K562 (cell line): ENCODE data around the gene PRMT5. TPM values are rescaled to one million over a fixed set of nuclear protein-coding genes. Genes with fewer than 3 reads are reported as not detected.

Source experiments
- ATAC-seq: fragments of 200-7000 bp; cut with Tn5 transposase; 3 replicates; pipeline ENCODE4 v1.9.1; 2020; ENCODE audit warnings: moderate library complexity
- BruUV-seq: library from RNA; stranded (reverse); fragments of 400-500 nt; replicated peaks from 2 replicates; lab custom pipeline; 2021; lab: Mats Ljungman, UMichigan
- CTCF ChIA-PET: fragments of 300-600 bp; formaldehyde crosslinking; extraction: SDS; loops from one replicate; lab custom pipeline; 2021; ENCODE audit warnings: low intra/inter-chr PET ratio; lab: Yijun Ruan, JAX
- POLR2A ChIA-PET: fragments of 300-600, 350-650 bp; sonication (Branson Sonifier 250); formaldehyde crosslinking; extraction: SDS; loops from one replicate; lab custom pipeline; 2021; ENCODE audit warnings: antibody characterized with exemption, inconsistent platforms; lab: Yijun Ruan, JAX
- DNase-seq, 4 experiments: peaks; one replicate each; pipeline versions ENCODE4 v3.0.0 to v3.0.0-alpha.2; 2011 to 2018; ENCODE audit warnings: low spot score in 3 of 4, mixed read lengths in 3 of 4; ENCODE audit errors: extremely low read depth in 1 of 4
- FAIRE-seq: peaks from 2 replicates; lab custom pipeline; 2011; peaks lifted over from hg19 to GRCh38; lab: Jason Lieb, UNC
- H2AFZ ChIP-seq: 2 replicates; pipeline ENCODE4 v1.6.0; 2011; ENCODE audit warnings: low read depth, low read length, control low read depth, inconsistent platforms
- H3K27ac ChIP-seq: fragments of 200-600 bp; 3 replicates; pipeline ENCODE4 v1.8.0; 2011; ENCODE audit warnings: low read depth, mild to moderate bottlenecking, control low read depth, inconsistent platforms, low read length, moderate library complexity, mixed read lengths; ENCODE audit errors: extremely low read depth
- H3K27me3 ChIP-seq, 2 experiments: fragments of 300-600 bp in 1 of 2; 2 replicates in 1 of 2; 3 replicates in 1 of 2; pipeline versions ENCODE4 v1.6.0 to v1.8.0; 2011; ENCODE audit warnings: inconsistent platforms in 2 of 2, low read length in 2 of 2, mild to moderate bottlenecking in 1 of 2, mixed read lengths in 1 of 2, moderate library complexity in 1 of 2; ENCODE audit not compliant: control insufficient read depth in 2 of 2, insufficient read depth in 2 of 2
- H3K36me3 ChIP-seq: fragments of 300-600 bp; 3 replicates; pipeline ENCODE4 v1.8.0; 2011; ENCODE audit warnings: mild to moderate bottlenecking, low read length, inconsistent platforms; ENCODE audit not compliant: control insufficient read depth, insufficient read depth
- H3K4me1 ChIP-seq, 2 experiments: fragments of 200-600 bp in 1 of 2; replicated peaks in 1 of 2; 2 replicates in 1 of 2; 3 replicates in 1 of 2; pipeline versions ENCODE4 v1.5.1 to v1.8.0; 2011; ENCODE audit warnings: inconsistent platforms in 2 of 2, low read length in 2 of 2, mild to moderate bottlenecking in 1 of 2, mixed read lengths in 1 of 2, moderate library complexity in 1 of 2; ENCODE audit not compliant: control insufficient read depth in 2 of 2, insufficient read depth in 2 of 2
- H3K4me2 ChIP-seq: 2 replicates; pipeline ENCODE4 v1.6.1; 2011; ENCODE audit warnings: low read length, control low read depth, inconsistent platforms, mixed read lengths; ENCODE audit not compliant: insufficient read depth
- H3K4me3 ChIP-seq: fragments of 200-600 bp; sonication (generic), shearing (Covaris generic); 2 replicates; pipeline ENCODE4 v1.5.1; 2016; ENCODE audit warnings: control low read depth, inconsistent platforms
- H3K79me2 ChIP-seq: fragments of 200-600 bp; 3 replicates; pipeline ENCODE4 v1.8.0; 2011; ENCODE audit warnings: low read length, inconsistent platforms; ENCODE audit not compliant: control insufficient read depth, insufficient read depth
- H3K9ac ChIP-seq, 2 experiments: 2 replicates each; pipeline versions ENCODE4 v1.6.0 to v1.6.1; 2011; ENCODE audit warnings: low read depth in 2 of 2, low read length in 2 of 2, control low read depth in 1 of 2, inconsistent platforms in 1 of 2, mild to moderate bottlenecking in 1 of 2, mixed read lengths in 1 of 2; ENCODE audit not compliant: insufficient read depth in 1 of 2
- H3K9me1 ChIP-seq: one replicate; pipeline ENCODE4 v1.6.0; 2011; ENCODE audit warnings: inconsistent platforms, mild to moderate bottlenecking, low read length, moderate library complexity; ENCODE audit not compliant: control insufficient read depth, insufficient read depth
- H3K9me3 ChIP-seq: replicated peaks from 2 replicates; pipeline ENCODE4 v1.5.1; 2011; ENCODE audit warnings: low read depth, low read length, inconsistent platforms; ENCODE audit not compliant: control insufficient read depth, insufficient read depth
- H4K20me1 ChIP-seq: replicated peaks from 2 replicates; pipeline ENCODE4 v1.6.1; 2011; ENCODE audit warnings: low read length, inconsistent platforms, mixed read lengths; ENCODE audit not compliant: control insufficient read depth, insufficient read depth
- CBX3 ChIP-seq, 2 experiments: IDR thresholded peaks; 1 replicate in 1 of 2; 2 replicates in 1 of 2; pipeline ENCODE4 v1.6.1; 2012; ENCODE audit warnings: inconsistent platforms in 2 of 2, low read length in 2 of 2, borderline replicate concordance in 1 of 2, control low read depth in 1 of 2
- KLF10 ChIP-seq: fragments of 250-450 bp; sonication (Bioruptor Pico); IDR thresholded peaks from 2 replicates; pipeline ENCODE4 v1.6.1; 2021; ENCODE audit warnings: matching md5 sums
- NR4A1 ChIP-seq, 2 experiments: fragments of 250-450 bp in 1 of 2; fragments of 450-650 bp in 1 of 2; sonication (Bioruptor Pico) in 1 of 2; IDR thresholded peaks; 2 replicates each; pipeline versions ENCODE4 v1.4.0 to v1.6.1; 2016 to 2020; ENCODE audit warnings: mild to moderate bottlenecking in 2 of 2, missing compliant biosample characterization in 1 of 2, missing genetic modification characterization in 1 of 2, moderate library complexity in 1 of 2
- SFPQ ChIP-seq: fragments of 200-400 bp; formaldehyde crosslinking; IDR thresholded peaks from 2 replicates; pipeline ENCODE4 v1.6.1; 2017; ENCODE audit warnings: mild to moderate bottlenecking, low read depth, low read length, moderate library complexity
- TFAM ChIP-seq: fragments of 250-450 bp; sonication (Bioruptor Pico); conservative IDR thresholded peaks from 2 replicates; pipeline ENCODE4 v1.5.0; 2021; ENCODE audit warnings: mild to moderate bottlenecking, moderate library complexity
- ZNF134 ChIP-seq: fragments of 250-450 bp; sonication (Bioruptor Pico); conservative IDR thresholded peaks from 2 replicates; pipeline ENCODE4 v1.4.0; 2020
- WGBS: fragments of 100-300 bp; shearing (Covaris generic); methylation state at CpG from one replicate; pipeline ENCODE4 v1.1.6; 2016; ENCODE audit warnings: low coverage, mixed read lengths; ENCODE audit not compliant: insufficient coverage; ENCODE audit errors: missing lambda C conversion rate; 5-methylcytosine and 5-hydroxymethylcytosine counted together
- in situ Hi-C: fragments of 300-500 bp; cut with MboI; formaldehyde crosslinking; loops from 4 replicates; pipeline ENCODE4 v1.15.0; 2018; ENCODE audit warnings: inconsistent platforms, mixed read lengths
- intact Hi-C: fragments of 100-400 bp; cut with micrococcal nuclease; formaldehyde crosslinking; loops from 2 replicates; pipeline ENCODE4 v1.14.2; 2022
- polyA plus RNA-seq, 8 experiments: library from polyadenylated mRNA; depleted of rRNA in 4 of 8; stranded (reverse) in 5 of 8; unstranded in 3 of 8; fragments of >200 nt; fragmentation: Nextera tagmentation in 2 of 8; fragmentation: Illumina TruSeq in 1 of 8; extraction: Ambion mirVana in 2 of 8; extraction: Trizol in 1 of 8; gene quantifications; 2 replicates each; pipeline versions ENCODE4 v1.2.1 to v1.2.3, GENCODE V29; 2011 to 2014; ENCODE audit warnings: inconsistent platforms in 1 of 8, missing spikeins in 1 of 8
- total RNA-seq, 7 experiments: library from RNA; depleted of rRNA in 6 of 7; stranded (reverse); fragments of >200 nt in 6 of 7; fragmentation: Illumina TruSeq in 2 of 7; extraction: Trizol in 2 of 7; gene quantifications; 2 replicates each; pipeline versions ENCODE4 v1.2.1 to v1.2.3, GENCODE V29; 2011 to 2021; ENCODE audit warnings: low replicate concordance in 1 of 7
- TF ChIP-seq, protein P1 (sequence below): fragments of 250-450 bp; sonication (Bioruptor Pico); IDR thresholded peaks from 2 replicates; pipeline ENCODE4 v1.8.0; 2021; ENCODE audit warnings: moderate library complexity, mild to moderate bottlenecking, inconsistent platforms

Gene PRMT5
- total and polyA plus RNA-seq, 9 of the 15 experiments (the other 6 are each of a cell fraction or from before 2014, with no cell fraction given): 114 to 552 (median 222) TPM

- TF ChIP-seq, protein P1, sequence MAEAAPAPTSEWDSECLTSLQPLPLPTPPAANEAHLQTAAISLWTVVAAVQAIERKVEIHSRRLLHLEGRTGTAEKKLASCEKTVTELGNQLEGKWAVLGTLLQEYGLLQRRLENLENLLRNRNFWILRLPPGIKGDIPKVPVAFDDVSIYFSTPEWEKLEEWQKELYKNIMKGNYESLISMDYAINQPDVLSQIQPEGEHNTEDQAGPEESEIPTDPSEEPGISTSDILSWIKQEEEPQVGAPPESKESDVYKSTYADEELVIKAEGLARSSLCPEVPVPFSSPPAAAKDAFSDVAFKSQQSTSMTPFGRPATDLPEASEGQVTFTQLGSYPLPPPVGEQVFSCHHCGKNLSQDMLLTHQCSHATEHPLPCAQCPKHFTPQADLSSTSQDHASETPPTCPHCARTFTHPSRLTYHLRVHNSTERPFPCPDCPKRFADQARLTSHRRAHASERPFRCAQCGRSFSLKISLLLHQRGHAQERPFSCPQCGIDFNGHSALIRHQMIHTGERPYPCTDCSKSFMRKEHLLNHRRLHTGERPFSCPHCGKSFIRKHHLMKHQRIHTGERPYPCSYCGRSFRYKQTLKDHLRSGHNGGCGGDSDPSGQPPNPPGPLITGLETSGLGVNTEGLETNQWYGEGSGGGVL (CRISPR knock-in tag): no peak
- TF ChIP-seq ZNF134 (CRISPR knock-in tag): no peak
- TF ChIP-seq, all 486 proteins: peak for 0
Observed at GRCh38 chr14:22892488-22892887, 36.7 kb downstream of the PRMT5 start (continued).

DNA sequence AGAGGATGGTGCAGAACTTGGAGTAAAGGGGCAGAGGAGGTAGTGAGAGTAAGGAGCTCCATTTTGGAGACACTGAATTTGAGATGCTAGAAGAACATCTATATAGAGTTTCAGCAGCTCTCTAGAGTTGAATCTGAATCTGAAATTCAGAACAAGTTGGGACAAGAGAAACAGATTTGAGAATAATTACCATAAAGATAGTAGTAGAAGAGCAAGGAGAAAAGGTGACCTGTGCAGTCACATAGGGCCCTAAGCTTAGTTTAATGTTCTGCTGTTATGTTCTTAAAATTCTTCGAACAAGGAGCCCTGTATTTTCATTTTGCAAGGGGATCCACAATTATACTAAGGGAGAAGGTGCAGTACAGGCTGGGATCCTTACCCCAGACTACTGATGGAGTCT is 38.8 kb downstream of the PRMT5 start:
- peaks cover 15 to 34% of the 10 kb centered on the region in 2 experiments for H3K4me1 ChIP-seq
- no peak for FAIRE-seq
- TF ChIP-seq NR4A1 (CRISPR knock-in tag; IDR thresholded peaks at IDR 0.05) (no peak), NR4A1 (tag; IDR thresholded peaks at IDR 0.05) (no peak), CBX3 (IDR thresholded peaks at IDR 0.05; ENCODE audit: borderline replicate concordance in 1 of 2, low read length in 2 of 2) (no peak), TFAM (no peak), SFPQ (no peak), KLF10 (CRISPR knock-in tag) (no peak)

More for the DNA sequence above, 38.8 kb downstream of the PRMT5 start:
- Histone ChIP-seq H3K27ac (no peak overlapping the region), H3K79me2 (peaks cover 14% of the 10 kb centered on the region), H3K4me3 (no peak overlapping the region), H4K20me1 (no peaks in the 10 kb centered on the region), H2AFZ (no peak overlapping the region), H3K9me1 (peaks cover 3% of the 10 kb centered on the region), H3K36me3 (no peaks in the 10 kb centered on the region), H3K27me3 (no peaks in the 10 kb centered on the region), H3K4me2 (no peak overlapping the region), H3K9ac (no peak overlapping the region), H3K9me3 (no peaks in the 10 kb centered on the region)
- POLR2A ChIA-PET: interaction anchor here (0.6 to 1.5 kb wide), 3 partner anchors 12 to 1640 kb away, joined by 3 read pairs; no protein-coding TSS in a partner anchor
- intact Hi-C loops: no loop called here
- CTCF ChIA-PET: no interaction called here
- ATAC-seq: no peak
- DNase-seq: no peak
- in situ Hi-C loops: no loop called here
- no TSS peak for BruUV-seq
- 13% methylated on average over 1 of the region's 1 CpG for WGBS
